OCI-LY3 (cell line): ENCODE results near the gene CCR9.

Source experiments
- CTCF ChIP-seq: fragments of 200-600, 300-600 bp; sonication (generic); IDR thresholded peaks from 2 replicates; pipeline ENCODE4 v1.5.1; 2014; ENCODE audit warnings: antibody characterized with exemption, low read length, low read depth
- EZH2phosphoT487 ChIP-seq: fragments of 200-600 bp; shearing (Covaris generic); IDR thresholded peaks from 2 replicates; pipeline ENCODE4 v1.6.1; 2018; ENCODE audit warnings: antibody characterized with exemption, mixed run types, low read depth

GRCh38 chr3:45841757-45842491, 44.4 kb upstream of the CCR9 start, which contains the start of gene LZTFL1:
- TF ChIP-seq CTCF (no peak), EZH2phosphoT487 (no peak)
